ENCODE data around the gene LEKR1.
A peak's percentile ranks its signal among the peaks of the same experiment; 100 is the strongest.

LEKR1 gene

GRCh38 chr3:157088601-157089454 is 262.7 kb downstream of the LEKR1 start (continued):
- no peak for TF ChIP-seq ZFP3 (tag by site-specific recombination; IDR thresholded peaks at IDR 0.05; ENCODE audit: low read depth)
- TF ChIP-seq ZSCAN16 (tag by site-specific recombination; IDR thresholded peaks at IDR 0.05): no peak
- TF ChIP-seq ZSCAN4 (tag by site-specific recombination; IDR thresholded peaks at IDR 0.05): no peak
- TF ChIP-seq ZNF580 (tag by site-specific recombination; IDR thresholded peaks at IDR 0.05): no peak
- TF ChIP-seq ZNF561 (tag by site-specific recombination; IDR thresholded peaks at IDR 0.05; ENCODE audit: borderline replicate concordance): no peak; the same call in none of the 2 replicates
- no peak for TF ChIP-seq ZNF26 (tag by site-specific recombination; IDR thresholded peaks at IDR 0.05)
- peak; percentile 49; the same call in 1 of the 2 replicates for TF ChIP-seq ZNF629 (tag by site-specific recombination; IDR thresholded peaks at IDR 0.05)
- peak; percentile 80 for TF ChIP-seq ZXDB (tag by site-specific recombination; IDR thresholded peaks at IDR 0.05)
- peak; percentile 51; the same call in 1 of the 2 replicates for TF ChIP-seq KLF17 (tag by site-specific recombination; IDR thresholded peaks at IDR 0.05)

GRCh38 chr3:157089455-157090221 is 263.5 kb downstream of the LEKR1 start:
- Histone ChIP-seq H3K9me3 (ENCODE audit: control insufficient read depth, insufficient read depth, low read depth, low read length) (no peaks in the 10 kb centered on the region), H3K36me3 (ENCODE audit: control insufficient read depth in 2 of 2, insufficient read depth in 1 of 2, low read length in 2 of 2) (no peaks in the 10 kb centered on the region), H3K4me3 (ENCODE audit: low read depth, low read length) (no peak overlapping the region), H3K4me1 (ENCODE audit: control insufficient read depth, insufficient read depth, low read length) (peaks cover 3% of the 10 kb centered on the region; the same call in 1 of the 2 replicates), H3K27ac (ENCODE audit: extremely low read depth, low read depth, low read length) (no peak overlapping the region)
- TF ChIP-seq ZNF664 (tag by site-specific recombination; IDR thresholded peaks at IDR 0.05) (0 out of 2 replicates have a peak, but pooled peaks have one; percentile 12), ZNF843 (tag by site-specific recombination; IDR thresholded peaks at IDR 0.05) (no peak), ZNF529 (tag by site-specific recombination; IDR thresholded peaks at IDR 0.05; ENCODE audit: insufficient replicate concordance) (no peak), ZNF114 (tag by site-specific recombination; IDR thresholded peaks at IDR 0.05) (no peak), ZNF112 (tag by site-specific recombination; IDR thresholded peaks at IDR 0.05) (no peak), PRDM1 (tag by site-specific recombination; IDR thresholded peaks at IDR 0.05) (peak; percentile 63), ZFHX2 (tag by site-specific recombination; conservative IDR thresholded peaks at IDR 0.05) (no peak), ZNF366 (tag by site-specific recombination; conservative IDR thresholded peaks at IDR 0.05) (no peak), ZNF335 (tag by site-specific recombination; conservative IDR thresholded peaks at IDR 0.05) (peak; percentile 56; the same call in 1 of the 2 replicates), ZFP69B (tag by site-specific recombination; IDR thresholded peaks at IDR 0.05) (no peak), PRDM2 (tag by site-specific recombination; IDR thresholded peaks at IDR 0.05; ENCODE audit: borderline replicate concordance) (no peak)
- ChIA-PET CTCF (interaction anchor here (0.6 to 1.5 kb wide), 8 partner anchors 13 to 555 kb away, joined by 3 to 7 read pairs (median 4); partner anchors contain the start of gene TIPARP), POLR2A (interaction anchor here (0.7 to 1.7 kb wide), 13 partner anchors 9 to 534 kb away, joined by 3 to 11 read pairs (median 4); partner anchors contain the start of genes CCNL1, SSR3 and TIPARP)
